Amygdala (tissue), 56 donors: ENCODE data around the gene TTN.
A peak's percentile ranks its signal among the peaks of the same experiment; 100 is the strongest.
"Not testable (repeated sequence)": the region's sequence is repeated elsewhere in the genome, so short reads cannot be mapped to it uniquely, and the experiment has no call there.

Source experiments
- DNase-seq, 56 donors: peaks; one replicate each; lab custom pipeline; 2025; lab: John Stamatoyannopoulos, UW

TTN gene

GRCh38 chr2:178542569-178542968 is 264.7 kb downstream of the TTN start:
- no peak for DNase-seq

- no peak for DNase-seq
Observed at GRCh38 chr2:178542161-178542560, 265.1 kb downstream of the TTN start.

- no peak for DNase-seq
Observed at GRCh38 chr2:178536037-178536436, 271.2 kb downstream of the TTN start.

- no peak for DNase-seq
Observed at GRCh38 chr2:178531168-178531567, 276.1 kb downstream of the TTN start.

- no peak for DNase-seq
Observed at GRCh38 chr2:178530625-178531142, 276.5 kb downstream of the TTN start.

GRCh38 chr2:178530131-178530530 is 277.1 kb downstream of the TTN start:
- no peak for DNase-seq

GRCh38 chr2:178529194-178529593 is 278.0 kb downstream of the TTN start:
- no peak for DNase-seq

- no peak for DNase-seq
Observed at GRCh38 chr2:178528647-178529046, 278.6 kb downstream of the TTN start.

- no peak for DNase-seq
Observed at GRCh38 chr2:178527592-178527991, 279.6 kb downstream of the TTN start.

- no peak for DNase-seq
Observed at GRCh38 chr2:178526256-178526655, 281.0 kb downstream of the TTN start.

- not testable (repeated sequence) for DNase-seq
Observed at GRCh38 chr2:178525460-178525859, 281.8 kb downstream of the TTN start.

- DNase-seq: not testable (repeated sequence)
Observed at GRCh38 chr2:178525010-178525409, 282.2 kb downstream of the TTN start.

GRCh38 chr2:178523596-178524134 is 283.6 kb downstream of the TTN start:
- DNase-seq: no peak

GRCh38 chr2:178522950-178523595 is 284.1 kb downstream of the TTN start:
- peak in 55 of 56 donors; percentile 4 to 84 (median 55) for DNase-seq

GRCh38 chr2:178521304-178522150 is 285.7 kb downstream of the TTN start:
- no peak for DNase-seq

GRCh38 chr2:178517496-178517895 is 289.7 kb downstream of the TTN start:
- no peak for DNase-seq

GRCh38 chr2:178514664-178515063 is 292.6 kb downstream of the TTN start:
- DNase-seq: no peak

GRCh38 chr2:178513876-178514275 is 293.3 kb downstream of the TTN start:
- DNase-seq: no peak

- DNase-seq: no peak
Observed at GRCh38 chr2:178512484-178512883, 294.7 kb downstream of the TTN start.

- no peak for DNase-seq
Observed at GRCh38 chr2:178510384-178510783, 296.8 kb downstream of the TTN start.

- DNase-seq: no peak
Observed at GRCh38 chr2:178508646-178509045, 298.6 kb downstream of the TTN start.
